ENCODE results near the gene SLC35B4.

The SLC35B4 gene, protein sequence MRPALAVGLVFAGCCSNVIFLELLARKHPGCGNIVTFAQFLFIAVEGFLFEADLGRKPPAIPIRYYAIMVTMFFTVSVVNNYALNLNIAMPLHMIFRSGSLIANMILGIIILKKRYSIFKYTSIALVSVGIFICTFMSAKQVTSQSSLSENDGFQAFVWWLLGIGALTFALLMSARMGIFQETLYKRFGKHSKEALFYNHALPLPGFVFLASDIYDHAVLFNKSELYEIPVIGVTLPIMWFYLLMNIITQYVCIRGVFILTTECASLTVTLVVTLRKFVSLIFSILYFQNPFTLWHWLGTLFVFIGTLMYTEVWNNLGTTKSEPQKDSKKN

DNA sequence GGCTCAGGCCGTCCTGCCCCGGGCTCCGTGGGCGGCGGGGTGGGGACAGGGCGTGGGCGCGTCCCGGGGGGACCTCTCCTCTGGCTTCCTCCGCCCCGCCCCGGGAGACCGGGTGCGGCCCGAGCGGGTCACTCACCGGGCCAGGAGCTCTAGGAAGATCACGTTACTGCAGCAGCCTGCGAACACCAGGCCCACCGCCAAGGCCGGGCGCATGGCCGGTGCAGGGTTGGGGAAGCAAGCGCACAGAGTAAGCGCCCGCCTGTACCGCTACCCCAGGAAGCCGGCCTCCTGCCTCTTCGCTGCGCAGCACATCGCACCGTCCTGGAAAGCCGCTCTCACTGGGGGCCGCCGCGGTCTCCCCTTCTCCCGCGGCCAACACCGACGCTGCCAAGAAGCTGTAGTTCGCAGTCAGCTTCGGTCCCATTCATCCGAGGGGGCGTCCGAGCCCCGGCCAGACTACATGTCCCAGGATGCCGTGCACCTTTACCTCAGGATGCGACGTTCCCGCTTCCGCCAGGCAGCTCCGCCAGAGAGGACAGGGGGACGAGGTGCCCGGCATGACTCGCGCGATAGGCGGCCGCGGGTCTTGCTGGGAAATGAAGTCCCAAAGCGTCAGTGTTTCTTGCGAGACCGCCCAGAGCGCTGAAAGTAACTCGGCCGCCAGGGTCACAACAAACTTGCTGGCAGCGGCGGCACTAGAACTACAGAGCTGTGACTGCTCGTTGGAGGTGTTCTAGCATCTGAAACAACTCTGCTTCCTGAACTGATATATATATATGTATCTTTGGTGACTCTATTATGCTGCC, at the start of gene SLC35B4:
Gene SLC35B4, minus strand, starts transcription at position 392 of the 806 bp plus-strand sequence. Its CDS starts 179 bp downstream, at position 213.
- peak; percentile 99 for DNase-seq (ENCODE audit: low spot score)

DNA sequence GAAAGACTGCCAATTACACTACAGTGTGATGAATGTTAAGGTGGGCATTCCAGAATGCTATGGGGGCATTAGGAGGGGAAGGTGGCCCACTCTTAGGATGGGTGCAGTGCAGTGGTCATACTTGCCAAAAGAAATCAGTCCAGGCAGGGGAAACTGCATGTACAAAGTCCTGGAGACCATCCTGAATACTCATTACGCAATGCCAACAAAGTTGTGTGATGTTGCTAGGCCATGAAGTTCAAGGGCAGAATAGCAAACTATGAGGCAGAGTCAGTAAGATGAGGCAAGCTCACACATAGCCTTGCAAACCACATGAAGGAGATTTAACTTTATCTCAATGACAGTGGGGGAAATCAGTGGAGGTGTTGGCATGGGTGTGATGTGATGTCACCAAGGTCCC, 49.8 kb upstream of the SLC35B4 start:
- no peak for DNase-seq (ENCODE audit: low spot score)

DNA sequence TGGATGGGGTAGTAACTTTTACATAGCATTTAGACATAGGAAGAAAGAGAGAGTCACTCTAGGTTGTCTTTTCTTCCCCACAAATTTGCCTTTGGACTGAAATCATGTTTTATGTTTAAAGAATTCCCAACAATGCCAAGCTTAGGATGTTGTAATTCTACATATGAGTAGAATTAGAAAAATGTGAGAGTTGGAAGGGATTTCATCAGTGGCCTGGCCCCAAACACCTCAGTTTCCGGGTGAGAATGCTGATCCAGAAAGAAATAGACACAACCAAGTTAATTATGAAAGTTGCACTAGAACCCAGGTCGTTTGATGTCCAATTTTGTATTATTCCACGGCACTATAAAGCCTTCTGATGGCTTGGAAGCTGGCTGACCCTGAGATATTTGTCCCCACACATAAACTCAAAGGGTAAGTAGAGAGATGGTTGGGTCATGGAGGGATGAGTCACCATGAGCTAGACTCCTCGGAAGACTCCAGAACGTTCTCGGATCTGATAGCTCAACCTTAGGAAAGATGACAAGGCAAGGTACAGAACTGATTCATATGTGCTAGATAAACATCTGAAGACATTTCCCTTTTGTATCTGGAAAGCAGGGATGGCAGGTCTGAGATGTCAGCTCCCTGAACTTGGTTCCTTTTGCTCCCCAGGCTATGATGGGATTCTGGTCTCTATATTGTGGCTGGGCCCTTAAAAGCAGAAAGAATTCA, 48.8 kb upstream of the SLC35B4 start:
- no peak for DNase-seq (ENCODE audit: low spot score)

DNA sequence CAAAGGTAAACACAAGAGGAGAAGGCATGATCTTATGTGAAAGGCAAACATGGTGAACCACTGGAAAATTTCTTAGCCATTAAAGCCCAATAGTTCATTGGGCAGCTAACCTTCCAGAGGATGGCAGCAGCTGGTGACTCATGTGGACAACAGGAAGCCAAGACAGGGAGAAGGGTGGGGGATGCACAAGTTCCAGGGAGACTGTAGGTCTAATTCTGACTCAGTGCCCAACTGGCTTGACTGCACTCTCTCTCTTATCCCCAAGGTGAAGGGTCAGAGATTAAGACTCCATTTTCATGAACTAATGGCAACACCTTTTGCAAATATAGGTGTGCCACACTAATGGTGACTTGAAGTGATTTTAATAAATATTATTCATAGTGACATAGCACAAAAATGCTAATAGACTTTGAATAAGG, 47.9 kb upstream of the SLC35B4 start:
- no peak for DNase-seq (ENCODE audit: low spot score)

DNA sequence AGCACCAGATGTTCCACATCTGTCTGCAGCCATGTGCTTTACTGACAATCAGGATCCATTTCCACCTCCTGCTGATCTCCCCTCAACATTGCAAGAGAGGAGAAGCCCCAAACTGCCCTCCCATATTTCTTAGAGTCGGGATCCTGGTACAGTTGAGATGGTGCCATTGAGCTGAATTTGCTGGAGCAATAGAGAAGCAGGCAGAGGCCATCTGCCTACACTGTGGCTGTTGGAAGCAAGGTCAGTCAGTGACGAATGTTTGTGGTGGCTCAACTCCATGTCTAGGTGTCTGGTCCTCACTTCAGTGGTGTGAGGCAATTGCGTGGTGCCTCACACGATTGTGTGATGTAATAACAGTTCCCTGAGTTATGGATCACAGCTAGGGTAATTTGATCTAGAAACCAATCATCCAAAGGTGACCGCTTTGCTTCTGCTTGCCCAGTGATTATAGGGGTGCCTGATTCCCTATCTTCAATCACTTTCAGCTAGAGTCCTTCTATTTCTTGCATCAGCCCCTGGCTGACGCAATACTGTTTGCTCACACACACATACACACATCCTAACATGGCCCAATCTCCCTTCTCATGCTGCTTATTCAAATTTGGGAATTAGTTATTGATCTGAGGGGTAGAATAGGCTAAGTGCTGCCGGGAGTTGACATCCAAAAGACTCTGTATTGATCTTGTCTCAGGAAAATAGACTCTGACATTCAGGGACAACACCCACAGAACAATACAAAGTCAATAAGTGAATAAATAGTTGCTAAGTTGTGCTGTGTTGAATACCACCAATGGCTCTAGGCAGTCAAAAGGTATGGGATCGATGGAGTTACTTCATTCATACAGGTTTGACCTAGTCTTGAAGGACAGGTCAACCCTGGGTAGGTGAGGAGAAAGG, 46.1 kb upstream of the SLC35B4 start:
- DNase-seq (ENCODE audit: low spot score) = no peak

DNA sequence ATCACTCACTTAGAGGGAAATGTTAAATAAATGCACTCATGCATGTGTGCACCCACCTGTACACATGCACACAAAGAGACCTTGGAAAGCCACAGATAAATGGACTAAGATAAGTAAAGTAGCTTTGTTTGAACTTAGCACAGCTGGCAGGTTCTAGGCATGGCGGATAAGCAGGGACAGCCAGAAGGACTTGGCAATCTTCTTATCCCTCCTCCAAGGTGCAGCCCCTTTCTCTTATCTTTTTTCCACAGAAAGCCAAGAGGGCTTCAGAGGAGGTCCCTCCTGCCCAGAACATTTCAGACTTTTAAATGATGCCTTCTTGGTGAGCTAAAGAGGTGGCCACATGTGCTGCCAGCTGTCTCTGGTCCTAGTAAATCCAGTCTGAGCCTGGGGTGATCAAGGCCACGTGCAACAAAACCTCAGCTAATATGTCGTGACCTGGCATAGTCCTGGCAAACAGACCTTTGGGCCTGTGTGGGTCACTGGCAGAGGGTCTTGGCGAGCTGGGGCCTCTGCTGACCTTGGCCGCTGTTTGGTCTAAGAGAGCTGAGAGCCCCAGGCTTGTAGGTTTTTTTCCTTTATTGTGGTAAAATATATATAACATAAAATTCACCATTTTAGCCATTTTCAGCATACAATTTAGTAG, 43.2 kb upstream of the SLC35B4 start:
- DNase-seq (ENCODE audit: low spot score) = no peak

DNA sequence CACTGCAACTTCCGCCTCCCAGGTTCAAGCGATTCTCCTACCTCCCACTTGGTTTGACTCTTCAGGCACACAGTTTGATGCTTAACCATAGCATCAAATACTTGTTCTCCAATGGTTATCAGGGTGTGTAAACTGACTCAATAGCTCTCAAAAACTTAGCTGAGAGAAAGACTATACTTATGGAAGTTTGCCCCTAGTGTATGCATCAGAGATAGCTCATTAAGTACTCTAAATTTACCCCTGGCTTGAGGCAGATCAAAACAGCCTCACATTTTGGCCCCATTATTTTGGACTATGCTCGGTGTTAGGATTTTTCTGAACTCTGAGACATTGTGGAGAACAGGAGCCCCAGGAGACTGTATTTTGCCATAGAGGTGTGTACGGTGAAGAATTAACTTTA, 40.8 kb upstream of the SLC35B4 start:
- DNase-seq (ENCODE audit: low spot score) = no peak

DNA sequence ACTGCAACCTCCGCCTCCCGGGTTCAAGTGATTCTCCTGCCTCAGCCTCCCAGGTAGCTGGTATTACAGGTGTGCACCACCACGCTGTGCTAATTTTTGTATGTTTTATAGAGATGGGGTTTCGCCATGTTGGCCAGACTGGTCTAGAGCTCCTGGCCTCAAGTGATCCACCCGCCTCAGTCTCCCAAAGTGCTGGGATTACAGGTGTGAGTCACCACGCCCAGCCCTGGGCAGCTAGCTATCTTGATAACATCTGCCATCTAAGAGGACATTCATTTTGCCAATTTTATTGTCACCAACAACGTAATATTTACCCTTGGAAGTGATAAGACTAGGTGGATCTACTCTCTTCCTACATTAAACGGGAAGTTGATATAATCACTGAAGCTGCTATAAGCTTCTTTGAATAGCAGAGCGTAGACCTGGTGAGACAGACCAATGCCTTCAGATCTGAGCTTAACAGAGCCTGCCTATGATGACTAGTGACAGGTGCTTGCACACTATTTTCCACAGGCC, 39.7 kb upstream of the SLC35B4 start:
- no peak for DNase-seq (ENCODE audit: low spot score)

DNA sequence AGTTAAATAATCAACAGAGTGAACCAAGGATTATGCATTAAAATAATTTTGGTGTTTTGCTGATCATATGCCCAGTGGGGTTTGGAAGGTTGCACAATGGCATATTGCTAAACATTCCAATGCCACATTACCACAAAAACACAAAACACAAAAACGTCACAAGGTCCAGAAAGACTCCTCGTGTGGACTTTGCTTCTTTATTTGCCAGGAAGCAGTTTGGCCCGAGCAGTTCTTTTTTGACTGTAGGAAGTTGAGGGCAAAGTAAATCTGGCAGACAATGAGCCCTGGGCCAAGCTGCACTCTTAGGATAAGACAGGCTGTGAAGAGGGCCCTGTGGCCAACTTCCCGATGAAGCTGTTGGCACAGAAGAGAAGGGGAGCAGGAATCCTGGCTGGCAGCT, 39.2 kb upstream of the SLC35B4 start:
- no peak for DNase-seq (ENCODE audit: low spot score)

DNA sequence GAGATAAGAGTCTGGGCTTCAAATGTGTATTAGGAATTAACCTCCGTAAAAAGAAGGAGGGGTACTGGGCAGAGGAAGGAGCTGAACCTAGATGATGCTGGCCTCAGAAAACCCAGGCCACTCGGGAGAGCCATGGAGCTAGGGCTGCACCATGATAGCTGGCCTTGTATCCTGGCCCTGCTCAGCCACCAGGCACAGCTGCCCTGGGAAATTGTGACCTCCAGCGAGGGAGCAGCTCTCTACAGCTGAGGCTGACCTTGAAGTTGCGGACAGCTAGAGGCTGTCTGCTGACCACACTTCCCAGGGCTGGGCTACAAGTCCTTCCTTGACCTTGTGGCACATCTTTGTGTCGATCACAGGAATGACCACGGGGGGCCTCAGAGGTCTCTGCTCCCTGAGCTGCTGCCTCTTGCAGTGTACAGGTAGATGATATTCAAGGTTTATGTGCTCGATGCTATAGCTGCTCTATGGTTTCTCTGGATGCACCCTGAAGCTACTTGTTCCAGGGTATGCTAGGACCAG, 38.3 kb upstream of the SLC35B4 start:
- no peak for DNase-seq (ENCODE audit: low spot score)

DNA sequence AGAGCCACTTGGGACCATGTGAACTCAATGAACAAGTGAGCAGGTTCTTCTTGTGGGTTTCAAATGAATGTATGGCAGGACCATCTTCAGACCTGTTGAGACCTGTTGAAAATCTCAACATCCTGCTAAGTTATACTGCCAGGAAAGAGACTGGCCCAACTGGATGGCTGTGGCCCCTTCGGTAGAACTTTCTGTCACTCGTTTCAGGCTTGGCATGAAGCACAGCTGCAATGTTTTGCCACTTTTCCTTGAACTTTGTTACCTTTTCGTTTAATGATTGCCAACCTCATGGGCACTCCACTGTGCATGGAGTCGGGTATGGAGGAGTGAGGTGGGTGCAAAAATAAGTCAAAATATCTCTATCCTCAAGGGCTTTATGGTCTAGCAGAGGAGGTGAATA, 36.7 kb upstream of the SLC35B4 start:
- DNase-seq (ENCODE audit: low spot score) = no peak

DNA sequence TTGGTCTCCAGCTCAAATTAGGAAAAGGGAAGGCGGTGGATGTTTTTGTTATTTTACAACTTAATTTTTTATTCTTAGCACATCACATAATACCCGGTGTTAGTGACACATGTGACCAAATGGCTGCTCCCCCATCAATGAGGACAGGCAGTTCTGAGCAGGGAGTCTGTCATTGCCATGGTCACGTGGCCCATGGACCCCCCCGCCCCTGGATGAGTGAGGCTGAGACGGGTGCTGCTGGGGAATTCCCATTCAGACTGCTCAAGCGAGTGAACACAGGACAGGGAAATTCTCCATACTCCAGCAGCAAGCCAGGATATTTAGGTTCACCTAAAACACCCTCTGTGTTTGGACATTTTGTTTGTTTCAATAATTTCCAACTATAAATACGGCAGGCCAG, 34.7 kb upstream of the SLC35B4 start:
- peak; percentile 42 for DNase-seq (ENCODE audit: low spot score)

DNA sequence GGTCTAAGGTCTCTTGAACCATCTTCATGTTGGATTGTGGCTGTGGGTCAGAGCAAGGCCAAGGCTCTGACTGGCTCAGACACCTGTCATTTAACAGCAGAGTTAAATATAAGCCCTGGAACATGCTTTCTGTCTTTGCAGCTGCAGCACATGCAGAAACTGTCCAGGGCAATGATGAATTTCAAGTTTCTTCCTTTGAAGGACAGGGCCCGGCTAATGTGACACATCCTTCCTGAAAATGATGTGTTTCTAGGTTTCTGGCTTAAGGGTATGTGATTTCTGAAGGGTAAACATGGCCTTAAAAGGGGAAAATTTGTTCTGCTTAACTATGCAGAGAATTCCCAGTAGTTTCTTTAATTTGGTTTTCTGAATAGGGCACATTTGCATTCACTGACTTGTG, 34.0 kb upstream of the SLC35B4 start:
- no peak for DNase-seq (ENCODE audit: low spot score)

DNA sequence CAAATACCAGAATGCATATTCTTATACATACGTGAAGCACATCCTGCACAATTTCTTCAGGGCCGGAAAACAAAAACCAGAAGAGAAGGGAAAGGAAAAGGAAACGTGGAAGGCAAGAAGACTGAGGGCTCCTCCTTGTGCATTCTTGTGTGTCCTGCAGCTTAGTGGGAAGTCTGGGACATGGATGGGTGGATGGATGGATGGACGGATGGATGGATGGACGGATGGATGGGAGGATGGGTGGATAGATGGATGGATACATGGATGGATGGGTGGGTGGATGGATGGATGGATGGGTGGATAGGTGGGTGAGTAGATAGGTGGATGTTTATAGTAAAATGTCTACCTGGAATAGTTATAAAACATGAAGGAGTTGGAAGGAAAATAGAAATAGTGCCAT, 30.8 kb upstream of the SLC35B4 start:
- no peak for DNase-seq (ENCODE audit: low spot score)

DNA sequence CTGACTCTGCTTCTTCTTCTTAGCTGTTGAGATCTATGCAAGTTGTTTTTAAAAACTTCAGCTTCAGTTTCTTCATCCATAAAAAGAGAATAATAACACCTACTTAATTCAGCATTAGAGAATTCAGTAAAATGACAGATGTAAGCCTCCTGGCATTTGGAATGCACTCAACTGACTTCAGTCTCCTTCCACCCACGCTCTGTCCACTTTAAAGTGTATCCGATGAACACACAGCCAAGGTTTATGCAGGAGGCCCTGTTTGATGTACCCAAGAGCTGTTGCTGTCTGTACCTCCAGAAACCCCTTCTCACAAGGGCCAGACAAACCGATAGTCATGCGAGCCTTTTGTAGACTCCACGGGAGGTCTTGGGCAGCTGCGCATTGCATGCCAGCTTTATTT, 27.1 kb upstream of the SLC35B4 start:
- no peak for DNase-seq (ENCODE audit: low spot score)

DNA sequence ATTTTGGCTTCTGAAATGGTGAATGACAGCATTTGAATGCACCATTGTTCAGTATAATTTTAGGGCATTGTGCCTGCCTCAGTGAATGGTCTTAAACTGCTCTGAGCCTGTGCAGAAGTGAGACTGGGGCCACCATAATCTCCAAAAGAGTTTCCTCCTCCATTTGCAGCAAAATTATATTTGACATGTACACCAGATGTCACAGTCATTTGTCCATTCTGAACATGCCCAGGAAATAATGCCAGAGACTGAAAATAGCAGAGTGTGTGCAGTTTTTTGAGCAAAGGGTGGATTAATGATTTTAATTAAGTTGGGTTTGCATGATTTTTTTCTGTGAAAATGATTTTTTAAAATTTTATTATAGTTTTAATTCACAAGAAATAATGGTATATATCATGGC, 26.4 kb upstream of the SLC35B4 start:
- no peak for DNase-seq (ENCODE audit: low spot score)

DNA sequence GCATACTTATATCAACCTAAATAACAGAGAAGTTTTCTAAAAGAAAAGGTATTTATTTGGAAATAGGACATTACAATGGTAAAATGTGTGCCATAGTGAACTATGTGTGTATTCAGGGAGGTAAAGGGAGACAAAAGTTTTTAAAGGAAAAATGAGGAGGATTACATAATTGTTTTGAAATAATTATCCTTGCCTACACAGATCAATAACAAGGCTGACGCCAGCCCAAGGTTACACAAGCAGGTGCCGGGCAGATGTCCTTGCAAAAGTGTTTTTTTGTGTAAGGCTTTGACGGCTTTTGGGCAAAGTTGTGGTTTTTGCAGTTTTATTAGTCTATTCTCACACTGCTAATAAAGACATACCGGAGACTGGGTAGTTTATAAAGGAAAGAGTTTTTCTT, 22.7 kb upstream of the SLC35B4 start:
- no peak for DNase-seq (ENCODE audit: low spot score)

DNA sequence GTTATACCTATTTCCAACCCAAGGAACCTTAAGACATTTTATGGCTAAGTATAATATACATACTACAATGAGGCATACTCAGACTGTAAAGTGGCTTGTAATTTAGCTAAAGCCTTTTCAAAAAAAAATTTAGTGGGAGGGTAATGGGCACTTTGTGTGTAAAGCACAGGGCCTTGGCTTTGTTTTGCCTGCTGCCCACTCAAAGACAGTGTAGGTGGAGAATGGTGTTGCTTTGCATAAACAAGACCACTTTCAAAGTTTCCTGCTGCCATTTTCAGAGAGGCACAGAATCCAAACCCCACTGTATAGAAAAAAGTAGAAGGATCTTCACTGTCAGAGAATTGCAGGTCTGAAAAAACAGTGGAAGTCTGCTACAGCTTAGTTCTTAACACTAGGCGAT, 21.2 kb upstream of the SLC35B4 start:
- DNase-seq (ENCODE audit: low spot score) = no peak

DNA sequence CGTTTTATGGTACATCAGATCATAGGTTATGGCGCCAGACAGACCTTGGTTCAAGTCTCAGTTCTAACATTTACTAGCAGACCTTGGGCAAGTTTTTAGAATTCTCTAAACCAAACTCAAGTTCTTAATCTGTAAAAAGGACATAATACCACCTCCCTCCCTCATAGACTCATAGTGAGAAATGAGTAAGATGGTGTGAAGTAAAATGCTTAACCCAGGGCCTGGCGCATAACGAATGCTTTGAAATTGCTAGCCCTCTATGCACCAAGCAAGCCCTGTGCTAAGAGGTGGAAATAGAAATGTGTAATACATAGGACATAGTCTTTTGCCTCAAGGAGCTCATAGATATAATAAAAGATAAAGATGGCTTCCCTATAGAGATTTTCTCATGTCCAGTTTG, 17.7 kb upstream of the SLC35B4 start:
- no peak for DNase-seq (ENCODE audit: low spot score)

DNA sequence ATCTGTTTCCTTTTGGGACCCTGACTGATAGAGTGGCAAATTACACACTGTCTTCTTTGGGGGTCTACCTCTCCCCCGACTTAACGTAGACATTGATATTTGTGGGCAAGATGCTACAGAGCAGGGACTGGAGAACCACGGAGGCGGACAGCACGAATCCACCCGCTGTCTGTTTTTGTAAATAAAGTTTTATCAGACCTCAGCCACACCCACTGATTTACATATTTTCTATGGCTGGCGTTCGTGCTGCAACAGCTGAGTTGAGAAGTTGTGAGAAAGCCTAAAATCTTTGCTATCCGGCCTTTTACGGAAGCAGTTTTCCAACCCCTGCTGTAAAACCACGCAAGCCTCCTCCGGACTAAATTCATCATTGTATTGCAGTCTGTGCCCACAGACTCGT, 17.2 kb upstream of the SLC35B4 start:
- no peak for DNase-seq (ENCODE audit: low spot score)

DNA sequence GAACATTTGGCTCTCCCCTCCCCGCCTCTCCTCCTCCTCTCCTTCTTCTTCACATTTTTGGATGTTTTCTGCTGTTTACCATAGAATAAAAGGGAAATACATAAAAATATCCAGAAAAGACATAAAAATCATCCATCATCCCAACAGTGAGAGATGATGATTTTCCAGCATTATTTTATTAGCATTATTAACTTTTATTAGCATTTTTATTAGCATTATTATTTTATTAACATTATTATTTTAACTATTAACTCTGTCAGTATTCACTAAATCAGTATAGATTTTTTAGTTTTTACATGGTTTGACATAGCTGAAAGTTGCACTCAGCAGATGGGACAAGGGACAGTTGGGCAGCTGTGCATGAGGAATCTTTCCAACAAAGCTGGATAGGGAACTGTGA, 16.2 kb upstream of the SLC35B4 start:
- DNase-seq (ENCODE audit: low spot score) = no peak

Data from iPS-NIHi11 (cell line).